Mesenchymal stem cell (in vitro differentiated cells and primary cell): ENCODE measurements around the gene SCN4B.

ENCODE experiments used
- DNase-seq: peaks from one replicate; pipeline ENCODE4 v3.0.0-alpha.2; 2013
- H2AFZ ChIP-seq: one replicate; pipeline ENCODE4 v1.6.1; 2013; ENCODE audit warnings: low read depth, mild to moderate bottlenecking, control low read depth, inconsistent platforms, low read length, moderate library complexity
- H2AK5ac ChIP-seq: 2 replicates; pipeline ENCODE4 v1.6.1; 2013; ENCODE audit warnings: low read length, moderate library complexity, mild to moderate bottlenecking, inconsistent platforms; ENCODE audit not compliant: severe bottlenecking
- H2BK120ac ChIP-seq: one replicate; pipeline ENCODE4 v1.6.1; 2013; ENCODE audit warnings: low read depth, mild to moderate bottlenecking, inconsistent platforms, low read length, moderate library complexity
- H2BK12ac ChIP-seq, 2 experiments: one replicate each; pipeline ENCODE4 v1.6.1; 2013; ENCODE audit warnings: inconsistent platforms in 2 of 2, low read length in 2 of 2, mild to moderate bottlenecking in 2 of 2, moderate library complexity in 2 of 2, control low read depth in 1 of 2
- H2BK15ac ChIP-seq: one replicate; pipeline ENCODE4 v1.6.1; 2013; ENCODE audit warnings: mild to moderate bottlenecking, low read depth, inconsistent platforms; ENCODE audit not compliant: poor library complexity, severe bottlenecking
- H2BK5ac ChIP-seq: 2 replicates; pipeline ENCODE4 v1.6.1; 2013; ENCODE audit warnings: low read depth, mild to moderate bottlenecking, low read length, control low read depth, inconsistent platforms; ENCODE audit not compliant: poor library complexity, severe bottlenecking
- H3K14ac ChIP-seq, 2 experiments: one replicate each; pipeline ENCODE4 v1.6.1; 2013; ENCODE audit warnings: inconsistent platforms in 2 of 2, low read length in 2 of 2, control low read depth in 1 of 2, mild to moderate bottlenecking in 1 of 2, moderate library complexity in 1 of 2
- H3K18ac ChIP-seq, 2 experiments: one replicate each; pipeline ENCODE4 v1.6.1; 2013; ENCODE audit warnings: inconsistent platforms in 2 of 2, low read length in 2 of 2, control low read depth in 1 of 2, low read depth in 1 of 2, mild to moderate bottlenecking in 1 of 2
- H3K23ac ChIP-seq, 2 experiments: one replicate each; pipeline ENCODE4 v1.6.1; 2013; ENCODE audit warnings: inconsistent platforms in 2 of 2, low read length in 2 of 2, mild to moderate bottlenecking in 2 of 2, moderate library complexity in 2 of 2, control low read depth in 1 of 2
- H3K27ac ChIP-seq: 2 replicates; pipeline ENCODE4 v1.5.1; 2013; ENCODE audit warnings: mild to moderate bottlenecking, moderate library complexity, low read length, control low read depth, inconsistent platforms; ENCODE audit not compliant: poor library complexity, severe bottlenecking
- H3K27me3 ChIP-seq, 2 experiments: 2 replicates each; pipeline versions ENCODE4 v1.6.1 to v1.7.0; 2013; ENCODE audit warnings: low read length in 2 of 2, mild to moderate bottlenecking in 2 of 2, moderate library complexity in 2 of 2, control low read depth in 1 of 2, inconsistent platforms in 1 of 2; ENCODE audit not compliant: control insufficient read depth in 1 of 2, insufficient read depth in 1 of 2
- H3K36me3 ChIP-seq, 2 experiments: 2 replicates each; pipeline versions ENCODE4 v1.6.1 to v1.7.0; 2013; ENCODE audit warnings: low read length in 2 of 2, control low read depth in 1 of 2, inconsistent platforms in 1 of 2, low read depth in 1 of 2, mild to moderate bottlenecking in 1 of 2; ENCODE audit not compliant: insufficient read depth in 2 of 2, control insufficient read depth in 1 of 2
- H3K4ac ChIP-seq, 2 experiments: one replicate each; pipeline ENCODE4 v1.6.1; 2013; ENCODE audit warnings: inconsistent platforms in 2 of 2, low read length in 2 of 2, mild to moderate bottlenecking in 2 of 2, moderate library complexity in 2 of 2, control low read depth in 1 of 2, low read depth in 1 of 2
- H3K4me1 ChIP-seq: 2 replicates; pipeline ENCODE4 v1.6.1; 2013; ENCODE audit warnings: low read depth, low read length, control low read depth; ENCODE audit not compliant: control insufficient read depth, insufficient read depth
- H3K4me2 ChIP-seq: 2 replicates; pipeline ENCODE4 v1.6.1; 2013; ENCODE audit warnings: low read length, mild to moderate bottlenecking, inconsistent platforms; ENCODE audit not compliant: poor library complexity, severe bottlenecking
- H3K4me3 ChIP-seq, 2 experiments: 2 replicates each; pipeline versions ENCODE4 v1.5.1 to v1.7.0; 2013; ENCODE audit warnings: low read length in 2 of 2, mild to moderate bottlenecking in 2 of 2, control low read depth in 1 of 2, low read depth in 1 of 2; ENCODE audit not compliant: insufficient read depth in 1 of 2
- H3K79me1 ChIP-seq: replicated peaks from 2 replicates; pipeline ENCODE4 v1.6.1; 2013; ENCODE audit warnings: mild to moderate bottlenecking, control low read depth, low read length, inconsistent platforms; ENCODE audit not compliant: poor library complexity, severe bottlenecking
- H3K9ac ChIP-seq: 2 replicates; pipeline ENCODE4 v1.7.0; 2013; ENCODE audit warnings: mild to moderate bottlenecking, low read length, moderate library complexity
- H3K9me3 ChIP-seq: 2 replicates; pipeline ENCODE4 v1.7.0; 2013; ENCODE audit warnings: mild to moderate bottlenecking, low read length; ENCODE audit not compliant: control insufficient read depth
- H4K8ac ChIP-seq: one replicate; pipeline ENCODE4 v1.6.1; 2013; ENCODE audit warnings: inconsistent platforms, mild to moderate bottlenecking, low read length, moderate library complexity
- H4K91ac ChIP-seq: one replicate; pipeline ENCODE4 v1.6.1; 2013; ENCODE audit warnings: mild to moderate bottlenecking, low read length, inconsistent platforms
- WGBS: methylation state at CpG from one replicate; pipeline ENCODE4 v1.1.7; 2013; ENCODE audit warnings: mixed read lengths; 5-methylcytosine and 5-hydroxymethylcytosine counted together

Gene SCN4B

DNA sequence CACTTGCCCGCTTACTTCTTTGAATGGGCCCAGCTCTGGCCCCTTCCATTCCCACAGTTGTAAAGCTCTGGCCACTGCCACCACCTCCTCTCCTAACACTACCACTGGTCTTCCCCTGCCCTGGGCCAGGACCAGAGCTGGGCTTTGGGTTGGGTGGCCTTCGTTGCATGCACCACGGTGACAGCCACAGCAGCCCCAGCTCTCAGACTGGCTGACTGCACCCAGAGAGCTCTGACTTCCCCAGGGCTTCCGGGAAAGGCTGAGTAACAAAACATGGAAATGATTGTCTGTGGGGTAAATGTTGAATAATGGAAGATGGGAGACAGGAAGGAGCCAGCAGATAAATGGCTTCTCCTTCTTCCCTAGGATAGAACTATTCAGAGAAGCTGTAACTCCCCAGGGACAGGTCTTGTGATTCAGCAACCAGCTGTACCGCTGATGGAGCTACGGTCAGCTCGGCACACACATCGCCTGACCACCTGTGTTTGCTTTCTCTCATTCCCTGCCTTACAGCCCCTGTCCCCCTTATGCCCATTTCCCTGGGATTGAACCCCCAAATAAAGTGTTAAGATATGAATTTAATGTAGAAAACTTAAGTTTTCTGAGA lies 27.6 kb downstream of the SCN4B start:
- H4K8ac ChIP-seq, result no peak overlapping the region
- 83% methylated on average over 8 of the region's 8 CpGs for WGBS
- H3K23ac ChIP-seq, result no peak overlapping the region
- H3K27ac ChIP-seq, result no peak overlapping the region
- no peak overlapping the region for H2BK12ac ChIP-seq
- H2BK15ac ChIP-seq, result no peak overlapping the region
- peaks cover 22 to 38% of the 10 kb centered on the region in 2 experiments for H3K27me3 ChIP-seq
- no peak overlapping the region for H2BK5ac ChIP-seq
- H3K36me3 ChIP-seq, result no peaks in the 10 kb centered on the region
- no peak overlapping the region for H3K18ac ChIP-seq
- H2BK120ac ChIP-seq, result no peak overlapping the region
- H3K14ac ChIP-seq, result no peak overlapping the region
- no peaks in the 10 kb centered on the region for H3K9me3 ChIP-seq
- no peak for DNase-seq
- H2AK5ac ChIP-seq, result no peak overlapping the region
- H3K4me3 ChIP-seq, result no peak overlapping the region
- H3K9ac ChIP-seq, result no peak overlapping the region
- no peaks in the 10 kb centered on the region for H3K4me1 ChIP-seq
- no peak overlapping the region for H3K4me2 ChIP-seq
- H3K79me1 ChIP-seq, result no peaks in the 10 kb centered on the region
- H4K91ac ChIP-seq, result no peak overlapping the region
- no peak overlapping the region for H3K4ac ChIP-seq
- H2AFZ ChIP-seq, result no peak overlapping the region

DNA sequence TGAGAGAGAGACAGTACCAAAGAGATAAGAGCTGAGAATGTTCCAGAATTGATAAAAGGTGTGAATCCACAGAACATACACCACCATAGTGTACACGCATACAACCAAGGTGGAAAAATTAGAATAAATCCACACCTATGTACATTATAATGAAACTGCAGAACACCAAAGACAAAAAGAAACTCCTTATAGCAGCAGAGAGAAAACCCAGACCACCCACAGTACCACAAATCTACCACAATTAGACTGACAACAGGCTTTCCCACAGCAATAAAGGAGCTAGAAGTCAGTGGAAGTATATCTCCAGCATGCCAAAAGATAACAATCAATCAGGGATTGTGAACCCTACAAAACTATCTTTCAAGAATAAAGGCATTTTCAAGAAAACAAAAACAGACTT lies 31.8 kb downstream of the SCN4B start:
- H3K14ac ChIP-seq, result no peak overlapping the region
- H3K27me3 ChIP-seq, result peaks cover 37 to 45% of the 10 kb centered on the region in 2 experiments
- H2AFZ ChIP-seq, result no peak overlapping the region
- H3K36me3 ChIP-seq, result no peaks in the 10 kb centered on the region
- H3K79me1 ChIP-seq, result no peaks in the 10 kb centered on the region
- H3K4me2 ChIP-seq, result no peak overlapping the region
- no peak for DNase-seq
- H2BK12ac ChIP-seq, result no peak overlapping the region
- no peak overlapping the region for H4K8ac ChIP-seq
- WGBS, result 100% methylated on average over 1 of the region's 1 CpG
- no peak overlapping the region for H3K23ac ChIP-seq
- no peak overlapping the region for H2BK15ac ChIP-seq
- H2BK5ac ChIP-seq, result no peak overlapping the region
- no peak overlapping the region for H3K27ac ChIP-seq
- no peaks in the 10 kb centered on the region for H3K4me1 ChIP-seq
- no peak overlapping the region for H4K91ac ChIP-seq
- no peak overlapping the region for H3K4me3 ChIP-seq
- H2AK5ac ChIP-seq, result no peak overlapping the region
- no peak overlapping the region for H3K9ac ChIP-seq
- H3K9me3 ChIP-seq, result no peaks in the 10 kb centered on the region
- no peak overlapping the region for H3K18ac ChIP-seq
- H3K4ac ChIP-seq, result no peak overlapping the region
- no peak overlapping the region for H2BK120ac ChIP-seq

DNA sequence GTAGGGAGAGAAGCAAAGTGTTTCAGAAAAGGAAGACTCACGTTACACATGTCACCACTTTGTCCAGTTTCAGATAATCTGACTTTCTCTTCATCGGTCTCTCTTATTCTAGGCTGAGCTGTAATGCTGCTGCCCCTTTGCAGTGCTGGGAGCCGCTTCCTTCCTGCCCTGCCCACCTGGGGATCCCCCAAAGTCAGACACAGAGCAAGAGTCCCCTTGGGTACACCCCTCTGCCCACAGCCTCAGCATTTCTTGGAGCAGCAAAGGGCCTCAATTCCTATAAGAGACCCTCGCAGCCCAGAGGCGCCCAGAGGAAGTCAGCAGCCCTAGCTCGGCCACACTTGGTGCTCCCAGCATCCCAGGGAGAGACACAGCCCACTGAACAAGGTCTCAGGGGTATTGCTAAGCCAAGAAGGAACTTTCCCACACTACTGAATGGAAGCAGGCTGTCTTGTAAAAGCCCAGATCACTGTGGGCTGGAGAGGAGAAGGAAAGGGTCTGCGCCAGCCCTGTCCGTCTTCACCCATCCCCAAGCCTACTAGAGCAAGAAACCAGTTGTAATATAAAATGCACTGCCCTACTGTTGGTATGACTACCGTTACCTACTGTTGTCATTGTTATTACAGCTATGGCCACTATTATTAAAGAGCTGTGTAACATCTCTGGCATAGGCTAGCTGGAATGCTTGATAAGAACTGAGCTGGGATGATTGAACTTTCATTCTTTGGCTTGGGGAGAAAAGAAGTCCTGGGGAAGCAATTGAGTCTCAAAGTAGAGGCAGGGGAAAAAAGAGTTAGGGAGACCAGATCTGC lies 34.6 kb downstream of the SCN4B start:
- H4K91ac ChIP-seq, result no peak overlapping the region
- DNase-seq, result no peak
- H3K14ac ChIP-seq, result no peak overlapping the region
- no peaks in the 10 kb centered on the region for H3K4me1 ChIP-seq
- H2BK5ac ChIP-seq, result no peak overlapping the region
- no peak overlapping the region for H3K23ac ChIP-seq
- H3K27ac ChIP-seq, result no peak overlapping the region
- no peaks in the 10 kb centered on the region for H3K9me3 ChIP-seq
- no peak overlapping the region for H3K4me2 ChIP-seq
- no peak overlapping the region for H3K4me3 ChIP-seq
- H3K9ac ChIP-seq, result no peak overlapping the region
- H2AFZ ChIP-seq, result no peak overlapping the region
- no peak overlapping the region for H2BK120ac ChIP-seq
- no peak overlapping the region for H4K8ac ChIP-seq
- H2AK5ac ChIP-seq, result no peak overlapping the region
- WGBS, result 71% methylated on average over 7 of the region's 9 CpGs
- no peaks in the 10 kb centered on the region for H3K79me1 ChIP-seq
- no peak overlapping the region for H3K18ac ChIP-seq
- no peaks in the 10 kb centered on the region for H3K36me3 ChIP-seq
- H3K4ac ChIP-seq, result no peak overlapping the region
- H3K27me3 ChIP-seq, result peaks cover 41 to 67% of the 10 kb centered on the region in 2 experiments
- no peak overlapping the region for H2BK12ac ChIP-seq
- no peak overlapping the region for H2BK15ac ChIP-seq

DNA sequence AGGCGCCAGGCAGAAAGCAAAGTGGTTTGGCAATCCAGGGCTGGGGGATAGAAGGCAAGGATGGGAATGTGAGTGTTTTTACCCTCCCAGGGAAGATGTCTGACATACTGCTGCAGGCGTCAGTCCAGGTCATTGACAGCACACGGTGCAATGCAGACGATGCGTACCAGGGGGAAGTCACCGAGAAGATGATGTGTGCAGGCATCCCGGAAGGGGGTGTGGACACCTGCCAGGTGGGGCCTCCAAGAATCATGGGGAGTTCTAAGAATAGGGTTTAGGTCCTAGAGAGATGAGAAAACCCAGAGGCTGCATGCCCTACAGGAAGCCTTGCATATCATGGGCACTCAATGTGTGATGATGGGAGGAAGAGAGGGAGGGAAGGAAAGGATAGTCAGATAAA lies 37.6 kb downstream of the SCN4B start:
- no peaks in the 10 kb centered on the region for H3K36me3 ChIP-seq
- no peak overlapping the region for H3K18ac ChIP-seq
- no peak for DNase-seq
- no peak overlapping the region for H4K8ac ChIP-seq
- no peak overlapping the region for H2BK12ac ChIP-seq
- no peak overlapping the region for H2BK120ac ChIP-seq
- H3K27ac ChIP-seq, result no peak overlapping the region
- no peak overlapping the region for H3K14ac ChIP-seq
- no peak overlapping the region for H3K4me2 ChIP-seq
- no peak overlapping the region for H2AK5ac ChIP-seq
- H3K79me1 ChIP-seq, result no peaks in the 10 kb centered on the region
- no peak overlapping the region for H2BK15ac ChIP-seq
- H3K4me3 ChIP-seq, result no peak overlapping the region
- no peak overlapping the region for H2BK5ac ChIP-seq
- peaks cover 35 to 67% of the 10 kb centered on the region in 2 experiments for H3K27me3 ChIP-seq
- H3K9me3 ChIP-seq, result no peaks in the 10 kb centered on the region
- no peak overlapping the region for H2AFZ ChIP-seq
- 87% methylated on average over 7 of the region's 7 CpGs for WGBS
- H3K9ac ChIP-seq, result no peak overlapping the region
- no peak overlapping the region for H3K4ac ChIP-seq
- no peaks in the 10 kb centered on the region for H3K4me1 ChIP-seq
- H3K23ac ChIP-seq, result no peak overlapping the region
- no peak overlapping the region for H4K91ac ChIP-seq
